Mesodermal cell (in vitro differentiated cells): Measurements from ENCODE around the gene SNRNP200.
A peak's percentile ranks its signal among the peaks of the same experiment; 100 is the strongest.

ENCODE experiments used
- H3K27ac ChIP-seq: 2 replicates; pipeline ENCODE4 v1.7.0; 2013; ENCODE audit warnings: mild to moderate bottlenecking, low read depth, low read length, moderate library complexity; ENCODE audit not compliant: severe bottlenecking
- H3K36me3 ChIP-seq: 2 replicates; pipeline ENCODE4 v1.7.1; 2013; ENCODE audit warnings: mild to moderate bottlenecking, low read length, moderate library complexity; ENCODE audit not compliant: control insufficient read depth, insufficient read depth
- H3K4me1 ChIP-seq: one replicate; pipeline ENCODE4 v1.7.1; 2013; ENCODE audit warnings: mild to moderate bottlenecking, low read length; ENCODE audit not compliant: insufficient read depth, control insufficient read depth, poor library complexity, severe bottlenecking
- H3K4me3 ChIP-seq: 2 replicates; pipeline ENCODE4 v1.7.0; 2013; ENCODE audit warnings: low read length, control low read depth, mild to moderate bottlenecking; ENCODE audit not compliant: insufficient read depth, poor library complexity, severe bottlenecking; ENCODE audit errors: extremely low read depth
- H3K9me3 ChIP-seq: 2 replicates; pipeline ENCODE4 v1.7.1; 2013; ENCODE audit warnings: mild to moderate bottlenecking, low read length, moderate library complexity; ENCODE audit not compliant: control insufficient read depth
- WGBS, 2 experiments: methylation state at CpG; one replicate each; pipeline ENCODE4 v1.1.5; 2013; ENCODE audit warnings: missing lambda C conversion rate in 2 of 2; ENCODE audit not compliant: insufficient coverage in 2 of 2; 5-methylcytosine and 5-hydroxymethylcytosine counted together

SNRNP200 gene

GRCh38 chr2:96340493-96341414 lies 35.4 kb upstream of the SNRNP200 start:
- Histone ChIP-seq H3K36me3 (peaks cover 53% of the 10 kb centered on the region), H3K9me3 (no peaks in the 10 kb centered on the region), H3K4me3 (no peak overlapping the region), H3K27ac (no peak overlapping the region), H3K4me1 (peaks cover 5% of the 10 kb centered on the region)
- 92 to 99% methylated on average over 8 of the region's 9 CpGs for WGBS, 2 experiments

- H3K4me1 ChIP-seq: peaks cover 5% of the 10 kb centered on the region
- no peak overlapping the region for H3K27ac ChIP-seq
- H3K9me3 ChIP-seq: no peaks in the 10 kb centered on the region
- peak overlapping the region; percentile 65 for H3K4me3 ChIP-seq
- peaks cover 18% of the 10 kb centered on the region for H3K36me3 ChIP-seq
- WGBS, 2 experiments: 98 to 100% methylated on average over 2 to 3 of the region's 3 CpGs
Measured at GRCh38 chr2:96336873-96337272, 31.5 kb upstream of the SNRNP200 start.

- Histone ChIP-seq H3K9me3 (no peaks in the 10 kb centered on the region), H3K4me1 (peaks cover 5% of the 10 kb centered on the region), H3K27ac (peak overlapping the region; percentile 17), H3K4me3 (peak overlapping the region; percentile 65), H3K36me3 (peaks cover 12% of the 10 kb centered on the region)
- 22 to 27% methylated on average over 8 to 11 of the region's 15 CpGs for WGBS, 2 experiments
Measured at GRCh38 chr2:96336104-96336775, 30.9 kb upstream of the SNRNP200 start.

GRCh38 chr2:96333708-96334107 lies 28.4 kb upstream of the SNRNP200 start:
- WGBS, 2 experiments: 89 to 100% methylated on average over 2 to 3 of the region's 3 CpGs
- Histone ChIP-seq H3K9me3 (no peaks in the 10 kb centered on the region), H3K4me3 (no peak overlapping the region), H3K4me1 (no peaks in the 10 kb centered on the region), H3K36me3 (peaks cover 6% of the 10 kb centered on the region), H3K27ac (no peak overlapping the region)

GRCh38 chr2:96330407-96330806 lies 25.1 kb upstream of the SNRNP200 start:
- Histone ChIP-seq H3K36me3 (peaks cover 19% of the 10 kb centered on the region), H3K4me3 (no peak overlapping the region), H3K9me3 (no peaks in the 10 kb centered on the region), H3K4me1 (no peaks in the 10 kb centered on the region), H3K27ac (no peak overlapping the region)
- no CpG with 5 or more reads among the region's 1 CpG for WGBS, 2 experiments

GRCh38 chr2:96329874-96330273 lies 24.5 kb upstream of the SNRNP200 start:
- Histone ChIP-seq H3K9me3 (no peaks in the 10 kb centered on the region), H3K4me1 (no peaks in the 10 kb centered on the region), H3K27ac (no peak overlapping the region), H3K36me3 (peaks cover 19% of the 10 kb centered on the region), H3K4me3 (no peak overlapping the region)
- 89 to 100% methylated on average over 2 to 3 of the region's 6 CpGs for WGBS, 2 experiments

- Histone ChIP-seq H3K4me3 (no peak overlapping the region), H3K36me3 (peaks cover 19% of the 10 kb centered on the region), H3K4me1 (no peaks in the 10 kb centered on the region), H3K9me3 (no peaks in the 10 kb centered on the region), H3K27ac (no peak overlapping the region)
- WGBS, 2 experiments: 83% methylated on average over 1 of the region's 1 CpG; no CpG with 5 or more reads in 1 of the 2 experiments
Measured at GRCh38 chr2:96329456-96329855, 24.1 kb upstream of the SNRNP200 start.

- H3K4me3 ChIP-seq: no peak overlapping the region
- no peak overlapping the region for H3K27ac ChIP-seq
- no peaks in the 10 kb centered on the region for H3K4me1 ChIP-seq
- no peaks in the 10 kb centered on the region for H3K9me3 ChIP-seq
- WGBS, 2 experiments: 95 to 96% methylated on average over 17 to 18 of the region's 21 CpGs
- peaks cover 19% of the 10 kb centered on the region for H3K36me3 ChIP-seq
Measured at GRCh38 chr2:96326990-96327820, 21.9 kb upstream of the SNRNP200 start.

GRCh38 chr2:96326564-96326963 lies 21.2 kb upstream of the SNRNP200 start:
- no peaks in the 10 kb centered on the region for H3K4me1 ChIP-seq
- H3K4me3 ChIP-seq: no peak overlapping the region
- H3K27ac ChIP-seq: no peak overlapping the region
- H3K9me3 ChIP-seq: no peaks in the 10 kb centered on the region
- 96 to 97% methylated on average over 8 of the region's 8 CpGs for WGBS, 2 experiments
- peaks cover 19% of the 10 kb centered on the region for H3K36me3 ChIP-seq

GRCh38 chr2:96325884-96326255 lies 20.5 kb upstream of the SNRNP200 start:
- Histone ChIP-seq H3K9me3 (no peaks in the 10 kb centered on the region), H3K27ac (no peak overlapping the region), H3K4me1 (peaks cover 2% of the 10 kb centered on the region), H3K36me3 (peaks cover 19% of the 10 kb centered on the region), H3K4me3 (peak overlapping the region; percentile 50)
- WGBS, 2 experiments: 60 to 70% methylated on average over 8 of the region's 8 CpGs
